ENCODE results near the gene TSC2. TPM values are rescaled to one million over a fixed set of nuclear protein-coding genes. Genes with fewer than 3 reads are reported as not detected.

The TSC2 gene
- total and polyA plus RNA-seq, 4 donors, result 23.3 to 51.2 (median 28.7) TPM

- TF ChIP-seq REST (IDR thresholded peaks at IDR 0.05), result no peak
These were observed 46.1 kb upstream of the TSC2 start (continued) for GRCh38 chr16:2001456-2002355.

- Histone ChIP-seq H3K4me3 (ENCODE audit: low read depth in 1 of 3, low read length in 3 of 3) (no peak overlapping the region), H3K9ac (ENCODE audit: low read depth in 1 of 2, low read length in 2 of 2) (no peak overlapping the region), H3K4me1 (ENCODE audit: control insufficient read depth in 4 of 4, insufficient read depth in 4 of 4, low read length in 3 of 4) (peaks cover 29 to 43% (median 34%) of the 10 kb centered on the region in 4 donors), H3K9me3 (ENCODE audit: control insufficient read depth in 4 of 4, low read length in 3 of 4) (no peaks in the 10 kb centered on the region), H3K27ac (ENCODE audit: low read depth in 1 of 2, low read length in 2 of 2) (no peak overlapping the region), H3K27me3 (ENCODE audit: control insufficient read depth in 4 of 4, insufficient read depth in 4 of 4, low read length in 3 of 4) (no peaks in the 10 kb centered on the region), H3K36me3 (ENCODE audit: control insufficient read depth in 4 of 4, insufficient read depth in 3 of 4, low read depth in 1 of 4, low read length in 3 of 4) (peaks cover 19 to 56% (median 25%) of the 10 kb centered on the region in 4 donors)
- WGBS, result 95% methylated on average over 47 of the region's 47 CpGs
- TF ChIP-seq FOXA2 (IDR thresholded peaks at IDR 0.05) (no peak), HNF4G (IDR thresholded peaks at IDR 0.05) (no peak), JUND (IDR thresholded peaks at IDR 0.05) (no peak), TAF1 (conservative IDR thresholded peaks at IDR 0.05) (no peak), SP1 (IDR thresholded peaks at IDR 0.05) (no peak), FOXA1 (IDR thresholded peaks at IDR 0.05) (no peak)
- TF ChIP-seq, protein P1, sequence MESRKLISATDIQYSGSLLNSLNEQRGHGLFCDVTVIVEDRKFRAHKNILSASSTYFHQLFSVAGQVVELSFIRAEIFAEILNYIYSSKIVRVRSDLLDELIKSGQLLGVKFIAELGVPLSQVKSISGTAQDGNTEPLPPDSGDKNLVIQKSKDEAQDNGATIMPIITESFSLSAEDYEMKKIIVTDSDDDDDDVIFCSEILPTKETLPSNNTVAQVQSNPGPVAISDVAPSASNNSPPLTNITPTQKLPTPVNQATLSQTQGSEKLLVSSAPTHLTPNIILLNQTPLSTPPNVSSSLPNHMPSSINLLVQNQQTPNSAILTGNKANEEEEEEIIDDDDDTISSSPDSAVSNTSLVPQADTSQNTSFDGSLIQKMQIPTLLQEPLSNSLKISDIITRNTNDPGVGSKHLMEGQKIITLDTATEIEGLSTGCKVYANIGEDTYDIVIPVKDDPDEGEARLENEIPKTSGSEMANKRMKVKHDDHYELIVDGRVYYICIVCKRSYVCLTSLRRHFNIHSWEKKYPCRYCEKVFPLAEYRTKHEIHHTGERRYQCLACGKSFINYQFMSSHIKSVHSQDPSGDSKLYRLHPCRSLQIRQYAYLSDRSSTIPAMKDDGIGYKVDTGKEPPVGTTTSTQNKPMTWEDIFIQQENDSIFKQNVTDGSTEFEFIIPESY (IDR thresholded peaks at IDR 0.05), result no peak
- no peak for DNase-seq (ENCODE audit: low spot score)
These were observed 45.2 kb upstream of the TSC2 start for GRCh38 chr16:2002406-2003230.

DNA sequence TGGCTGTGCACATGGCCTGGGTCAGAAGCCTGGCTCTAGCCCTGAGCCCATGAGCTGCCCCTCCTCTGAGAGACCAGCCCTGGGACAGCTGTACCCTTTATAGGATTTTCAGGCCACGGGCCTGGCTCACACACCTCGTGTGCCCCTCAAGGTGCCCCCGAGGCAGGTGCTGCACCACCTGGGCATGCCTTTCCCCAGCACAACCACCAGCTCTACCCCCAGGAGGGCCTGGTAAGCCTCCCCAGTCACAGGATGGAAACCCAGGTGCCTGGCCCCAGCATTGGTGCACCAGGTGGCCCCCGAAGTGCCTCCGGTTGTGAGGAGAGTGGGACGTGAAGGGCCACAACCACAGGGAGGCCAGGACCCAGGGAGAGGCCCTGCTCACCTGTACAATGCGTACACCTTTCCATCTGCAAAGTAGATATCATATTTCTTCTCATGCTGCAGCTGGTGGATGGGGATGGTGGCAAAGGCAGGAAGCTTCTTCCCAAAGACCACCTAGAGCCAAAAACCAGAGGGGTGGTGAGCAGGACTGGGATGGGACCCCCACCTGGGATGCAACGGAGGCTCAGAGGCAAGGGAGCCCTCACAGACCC lies 44.5 kb upstream of the TSC2 start:
- H3K27me3 ChIP-seq (ENCODE audit: control insufficient read depth in 4 of 4, insufficient read depth in 4 of 4, low read length in 3 of 4), result no peaks in the 10 kb centered on the region
- 79% methylated on average over 8 of the region's 8 CpGs for WGBS
- no peak overlapping the region for H3K9ac ChIP-seq (ENCODE audit: low read depth in 1 of 2, low read length in 2 of 2)
- H3K9me3 ChIP-seq (ENCODE audit: control insufficient read depth in 4 of 4, low read length in 3 of 4), result no peaks in the 10 kb centered on the region
- H3K4me3 ChIP-seq (ENCODE audit: low read depth in 1 of 3, low read length in 3 of 3), result no peak overlapping the region
- H3K27ac ChIP-seq (ENCODE audit: low read depth in 1 of 2, low read length in 2 of 2), result no peak overlapping the region
- peaks cover 19 to 49% (median 22%) of the 10 kb centered on the region in 4 donors for H3K36me3 ChIP-seq (ENCODE audit: control insufficient read depth in 4 of 4, insufficient read depth in 3 of 4, low read depth in 1 of 4, low read length in 3 of 4)
- peaks cover 36 to 48% (median 41%) of the 10 kb centered on the region in 4 donors for H3K4me1 ChIP-seq (ENCODE audit: control insufficient read depth in 4 of 4, insufficient read depth in 4 of 4, low read length in 3 of 4)
- no peak for DNase-seq (ENCODE audit: low spot score)
- TF ChIP-seq FOXA2 (IDR thresholded peaks at IDR 0.05) (no peak), MAX (IDR thresholded peaks at IDR 0.05) (no peak), HNF4G (IDR thresholded peaks at IDR 0.05) (no peak), CTCF (IDR thresholded peaks at IDR 0.05; ENCODE audit: low read depth, low read length, missing input control) (no peak), FOXA1 (IDR thresholded peaks at IDR 0.05) (no peak), JUND (IDR thresholded peaks at IDR 0.05) (no peak), GABPA (IDR thresholded peaks at IDR 0.05 in 1 of 2, conservative IDR thresholded peaks at IDR 0.05 in 1 of 2) (no peak), NR2F2 (IDR thresholded peaks at IDR 0.05) (no peak), EGR1 (IDR thresholded peaks at IDR 0.05; ENCODE audit: low read depth in 2 of 2) (no peak), TAF1 (conservative IDR thresholded peaks at IDR 0.05) (no peak)
- TF ChIP-seq, protein P2, sequence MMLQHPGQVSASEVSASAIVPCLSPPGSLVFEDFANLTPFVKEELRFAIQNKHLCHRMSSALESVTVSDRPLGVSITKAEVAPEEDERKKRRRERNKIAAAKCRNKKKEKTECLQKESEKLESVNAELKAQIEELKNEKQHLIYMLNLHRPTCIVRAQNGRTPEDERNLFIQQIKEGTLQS (IDR thresholded peaks at IDR 0.05), result no peak
- TF ChIP-seq, protein P1 (IDR thresholded peaks at IDR 0.05), result no peak

Measured in liver (tissue), 9 donors.